ENCODE measurements around the gene XRCC5. TPM values are rescaled to one million over a fixed set of nuclear protein-coding genes. Genes with fewer than 3 reads are reported as not detected.

Gene XRCC5
- total RNA-seq, 1 experiment from 2014 or later, result 618 TPM

GRCh38 chr2:216232721-216233120 lies 123.6 kb downstream of the XRCC5 start:
- H3K23me2 ChIP-seq (ENCODE audit: insufficient read length, low read depth, low read length, poor library complexity, severe bottlenecking), result no peaks in the 10 kb centered on the region
- H3K4me3 Mint-ChIP-seq, result no peak overlapping the region
- peaks cover 7 to 10% (median 7%) of the 10 kb centered on the region in 3 experiments; a peak in 5 of 7 replicates for H3K36me3 Mint-ChIP-seq (ENCODE audit: insufficient read depth in 1 of 3, low read depth in 3 of 3)
- H3K4ac ChIP-seq (ENCODE audit: low read depth, low read length), result no peak overlapping the region
- H3K27ac ChIP-seq (ENCODE audit: insufficient read length, low read depth, low read length), result no peak overlapping the region
- no peaks in the 10 kb centered on the region for H3K4me1 Mint-ChIP-seq
- no peaks in the 10 kb centered on the region for H3K27me3 ChIP-seq (ENCODE audit: insufficient read depth, low read length)
- no peaks in the 10 kb centered on the region for H4K20me1 ChIP-seq (ENCODE audit: control insufficient read depth, insufficient read depth, insufficient read length)
- no peak overlapping the region for H3K56ac ChIP-seq (ENCODE audit: insufficient read length, low read depth, low read length)
- H3K9ac ChIP-seq (ENCODE audit: extremely low read depth, insufficient read length, low read length), result no peak overlapping the region
- WGBS (ENCODE audit: extremely low coverage, insufficient read length, low lambda C conversion rate), result no CpG with 5 or more reads among the region's 1 CpG
- no peak overlapping the region for H4K5ac ChIP-seq (ENCODE audit: insufficient read length, low read depth, low read length)
- no peaks in the 10 kb centered on the region for H3K9me3 ChIP-seq (ENCODE audit: control insufficient read depth, low read depth, low read length)
- H2BK15ac ChIP-seq (ENCODE audit: low read depth, low read length), result no peak overlapping the region
- no peak for DNase-seq
- H3K23ac ChIP-seq (ENCODE audit: insufficient read length, low read depth, low read length), result no peak overlapping the region
- no peak overlapping the region for H4K8ac ChIP-seq (replicated peaks; ENCODE audit: insufficient read length, low read depth, low read length)
- no peak overlapping the region for H2BK120ac ChIP-seq (ENCODE audit: low read depth, low read length, poor library complexity, severe bottlenecking)
- H2AFZ ChIP-seq (ENCODE audit: low read length), result no peak overlapping the region
- no peak overlapping the region for H2BK20ac ChIP-seq (ENCODE audit: low read depth, low read length, poor library complexity, severe bottlenecking)
- H3K27me3 Mint-ChIP-seq (ENCODE audit: low read depth), result no peaks in the 10 kb centered on the region
- no peak overlapping the region for H3K4me2 ChIP-seq (ENCODE audit: insufficient read depth, insufficient read length, low read length)
- no peak overlapping the region for H3K18ac ChIP-seq (ENCODE audit: insufficient read length, low read depth, low read length)
- H4K91ac ChIP-seq (ENCODE audit: insufficient read length, low read depth, low read length), result no peak overlapping the region
- H2AK5ac ChIP-seq (ENCODE audit: insufficient read length, low read length), result no peak overlapping the region
- H3K79me2 ChIP-seq (ENCODE audit: insufficient read depth, low read length), result no peaks in the 10 kb centered on the region
- no peaks in the 10 kb centered on the region for H3K4me1 ChIP-seq (ENCODE audit: insufficient read depth, low read length)
- H2BK12ac ChIP-seq (ENCODE audit: insufficient read length, low read depth, low read length), result no peak overlapping the region
- H2BK5ac ChIP-seq (ENCODE audit: insufficient read length, low read length), result no peak overlapping the region
- no peak overlapping the region for H3K27ac Mint-ChIP-seq
- no peak overlapping the region for H3T11ph ChIP-seq (ENCODE audit: low read length)
- no peak overlapping the region for H3K14ac ChIP-seq (ENCODE audit: insufficient read depth, low read length)
- H3K9me3 Mint-ChIP-seq, result peaks cover 17 to 18% of the 10 kb centered on the region in 2 experiments
- no peaks in the 10 kb centered on the region for H3K79me1 ChIP-seq (ENCODE audit: insufficient read depth, low read depth, low read length, poor library complexity, severe bottlenecking)
- no peak for TF ChIP-seq CTCF (conservative IDR thresholded peaks at IDR 0.05)
